ENCODE measurements around the gene FNDC5. TPM values are rescaled to one million over a fixed set of nuclear protein-coding genes. Genes with fewer than 3 reads are reported as not detected.

FNDC5 gene
- total and polyA plus RNA-seq, 9 of the 15 experiments (the other 6 are each of a cell fraction or from before 2014, with no cell fraction given): 0.06 to 2.1 (median 0.22) TPM

GRCh38 chr1:32891630-32892029 is 20.9 kb upstream of the FNDC5 start:
- Histone ChIP-seq H2AFZ (ENCODE audit: low read depth, low read length) (no peak overlapping the region), H3K9ac (ENCODE audit: insufficient read depth in 1 of 2, low read depth in 2 of 2, low read length in 2 of 2) (no peak overlapping the region), H3K27me3 (ENCODE audit: control insufficient read depth in 2 of 2, insufficient read depth in 2 of 2, low read length in 2 of 2) (peaks cover 5 to 67% of the 10 kb centered on the region in 2 experiments; a peak in 3 of 5 replicates), H3K9me3 (replicated peaks; ENCODE audit: control insufficient read depth, insufficient read depth, low read depth, low read length) (no peaks in the 10 kb centered on the region), H3K79me2 (ENCODE audit: control insufficient read depth, insufficient read depth, low read length) (no peaks in the 10 kb centered on the region), H3K36me3 (ENCODE audit: control insufficient read depth, insufficient read depth, low read length) (no peaks in the 10 kb centered on the region), H4K20me1 (replicated peaks; ENCODE audit: control insufficient read depth, insufficient read depth, low read length) (peaks cover 39% of the 10 kb centered on the region), H3K4me1 (replicated peaks in 1 of 2; ENCODE audit: control insufficient read depth in 2 of 2, insufficient read depth in 2 of 2, low read length in 2 of 2) (peaks cover 5 to 21% of the 10 kb centered on the region in 2 experiments; a peak in 3 of 5 replicates), H3K4me3 (no peak overlapping the region), H3K9me1 (ENCODE audit: control insufficient read depth, insufficient read depth, low read length) (no peaks in the 10 kb centered on the region), H3K27ac (ENCODE audit: extremely low read depth, low read depth, low read length) (no peak overlapping the region), H3K4me2 (ENCODE audit: insufficient read depth, low read length) (no peak overlapping the region)
- no TSS peak for BruUV-seq (replicated peaks)
- intact Hi-C loops (cut with micrococcal nuclease): no loop called here
- in situ Hi-C loops (cut with MboI): loop anchor here (25.0 kb wide), 1 partner anchor 721 kb away; no protein-coding TSS in a partner anchor
- no peak for DNase-seq (ENCODE audit: extremely low read depth in 1 of 4, low spot score in 3 of 4)
- POLR2A ChIA-PET: no interaction called here
- CTCF ChIA-PET (ENCODE audit: low intra/inter-chr PET ratio): interaction anchor here (2.7 kb wide), 1 partner anchor 195 kb away, joined by 15 read pairs; no protein-coding TSS in a partner anchor
- WGBS (ENCODE audit: insufficient coverage, low coverage, missing lambda C conversion rate): 10% methylated on average over 3 of the region's 3 CpGs
- TF ChIP-seq ZFP1 (CRISPR knock-in tag; IDR thresholded peaks at IDR 0.05) (no peak), GTF2E2 (tag; IDR thresholded peaks at IDR 0.05) (no peak), BCLAF1 (IDR thresholded peaks at IDR 0.05; ENCODE audit: borderline replicate concordance in 1 of 2, control insufficient read depth in 1 of 2, low read depth in 2 of 2, low read length in 1 of 2) (no peak), CHD4 (IDR thresholded peaks at IDR 0.05; ENCODE audit: insufficient read depth, insufficient replicate concordance, low read depth, low read length, poor library complexity, severe bottlenecking) (no peak), JUNB (CRISPR knock-in tag; conservative IDR thresholded peaks at IDR 0.05) (no peak), TFAM (CRISPR knock-in tag; conservative IDR thresholded peaks at IDR 0.05) (no peak), MEF2D (tag; conservative IDR thresholded peaks at IDR 0.05; ENCODE audit: low read depth) (no peak), STAT5A (IDR thresholded peaks at IDR 0.05; ENCODE audit: borderline replicate concordance, low read length) (no peak), ZNF316 (IDR thresholded peaks at IDR 0.05) (no peak)
- FAIRE-seq: peak; percentile 11
- no peak for ATAC-seq

Data from K562 (cell line).